K562 (cell line): ENCODE results near the gene WFIKKN2. TPM values are rescaled to one million over a fixed set of nuclear protein-coding genes. Genes with fewer than 3 reads are reported as not detected.
A peak's percentile ranks its signal among the peaks of the same experiment; 100 is the strongest.

Experiments
- BRF2 ChIP-seq: IDR thresholded peaks from 3 replicates; pipeline ENCODE4 v1.6.1; 2011; ENCODE audit warnings: borderline replicate concordance, mild to moderate bottlenecking; ENCODE audit not compliant: insufficient read length, insufficient read depth
- ETV5 ChIP-seq: sonication (generic); formaldehyde crosslinking; IDR thresholded peaks from 2 replicates; pipeline ENCODE4 v1.4.0; 2020; ENCODE audit warnings: low read depth, mild to moderate bottlenecking, missing genetic modification reagents
- HSF4 ChIP-seq: fragments of 250-450 bp; sonication (Bioruptor Pico); IDR thresholded peaks from 2 replicates; pipeline ENCODE4 v2.1.2; 2022; ENCODE audit warnings: mild to moderate bottlenecking, moderate library complexity, borderline replicate concordance
- MEF2D ChIP-seq: conservative IDR thresholded peaks from 2 replicates; pipeline ENCODE4 v1.6.1; 2016; ENCODE audit warnings: low read depth, missing genetic modification characterization, missing compliant biosample characterization
- PHF8 ChIP-seq: fragments of 200-600 bp; sonication (generic); IDR thresholded peaks from 2 replicates; pipeline ENCODE4 v1.6.1; 2012; ENCODE audit warnings: mixed run types, mild to moderate bottlenecking, inconsistent platforms, low read length, moderate library complexity, borderline replicate concordance
- PHTF2 ChIP-seq: fragments of 250-450 bp; sonication (Bioruptor Pico); IDR thresholded peaks from 2 replicates; pipeline ENCODE4 v1.5.0; 2021; ENCODE audit warnings: mild to moderate bottlenecking
- RBM17 ChIP-seq: fragments of 200-400 bp; formaldehyde crosslinking; IDR thresholded peaks from 2 replicates; pipeline ENCODE4 v1.6.1; 2017; ENCODE audit warnings: low read depth, mild to moderate bottlenecking, low read length, borderline replicate concordance
- RFX5 ChIP-seq: IDR thresholded peaks from 2 replicates; pipeline ENCODE4 v1.6.1; 2011; ENCODE audit warnings: low read depth, mild to moderate bottlenecking, improper control_type of control experiment, low read length
- TGIF2 ChIP-seq: sonication (generic); formaldehyde crosslinking; IDR thresholded peaks from 2 replicates; pipeline ENCODE4 v1.8.1; 2022; ENCODE audit warnings: mild to moderate bottlenecking, missing genetic modification reagents, moderate library complexity
- XRCC3 ChIP-seq: fragments of 450-650 bp; IDR thresholded peaks from 2 replicates; pipeline ENCODE4 v1.6.1; 2017; ENCODE audit warnings: mild to moderate bottlenecking, moderate library complexity
- ZBTB43 ChIP-seq: sonication (generic); formaldehyde crosslinking; IDR thresholded peaks from 2 replicates; pipeline ENCODE4 v1.8.0; 2023; ENCODE audit warnings: mild to moderate bottlenecking, missing genetic modification reagents
- ZFPM2 ChIP-seq: fragments of 250-450 bp; sonication (Bioruptor Pico); IDR thresholded peaks from 2 replicates; pipeline ENCODE4 v1.5.1; 2022; ENCODE audit warnings: mild to moderate bottlenecking
- ZNF395 ChIP-seq: fragments of 200-800 bp; sonication (Bioruptor generic); IDR thresholded peaks from 2 replicates; pipeline ENCODE4 v1.6.1; 2017; ENCODE audit warnings: missing genetic modification characterization, missing compliant biosample characterization
- ZNF512 ChIP-seq: IDR thresholded peaks from 2 replicates; pipeline ENCODE4 v1.6.1; 2016; ENCODE audit warnings: missing genetic modification characterization, missing compliant biosample characterization
- ZNF583 ChIP-seq: fragments of 250-450 bp; sonication (Bioruptor Pico); IDR thresholded peaks from 2 replicates; pipeline ENCODE4 v1.4.0; 2020
- polyA plus RNA-seq, 8 experiments: library from polyadenylated mRNA; depleted of rRNA in 4 of 8; stranded (reverse) in 5 of 8; unstranded in 3 of 8; fragments of >200 nt; fragmentation: Nextera tagmentation in 2 of 8; fragmentation: Illumina TruSeq in 1 of 8; extraction: Ambion mirVana in 2 of 8; extraction: Trizol in 1 of 8; gene quantifications; 2 replicates each; pipeline versions ENCODE4 v1.2.1 to v1.2.3, GENCODE V29; 2011 to 2014; ENCODE audit warnings: inconsistent platforms in 1 of 8, missing spikeins in 1 of 8
- total RNA-seq, 7 experiments: library from RNA; depleted of rRNA in 6 of 7; stranded (reverse); fragments of >200 nt in 6 of 7; fragmentation: Illumina TruSeq in 2 of 7; extraction: Trizol in 2 of 7; gene quantifications; 2 replicates each; pipeline versions ENCODE4 v1.2.1 to v1.2.3, GENCODE V29; 2011 to 2021; ENCODE audit warnings: low replicate concordance in 1 of 7

Gene WFIKKN2
- total and polyA plus RNA-seq, 9 of the 15 experiments (the other 6 are each of a cell fraction or from before 2014, with no cell fraction given) = 0.07 TPM; not detected in 8

GRCh38 chr17:50867363-50868139 lies 32.2 kb downstream of the WFIKKN2 start (continued):
- TF ChIP-seq BRF2 (no peak), TGIF2 (CRISPR knock-in tag) (no peak), XRCC3 (no peak), ZBTB43 (CRISPR knock-in tag) (no peak), PHF8 (peak; percentile 69), PHTF2 (CRISPR knock-in tag) (no peak), HSF4 (CRISPR knock-in tag) (no peak), MEF2D (tag) (no peak), ZNF583 (no peak), ZNF395 (no peak), ZFPM2 (CRISPR knock-in tag) (no peak), RFX5 (peak; percentile 83), RBM17 (no peak), ZNF512 (tag) (no peak), ETV5 (CRISPR knock-in tag) (no peak; the same call in 1 of the 2 replicates)
